ENCODE data around the gene ZFP92.

ZFP92 gene

DNA sequence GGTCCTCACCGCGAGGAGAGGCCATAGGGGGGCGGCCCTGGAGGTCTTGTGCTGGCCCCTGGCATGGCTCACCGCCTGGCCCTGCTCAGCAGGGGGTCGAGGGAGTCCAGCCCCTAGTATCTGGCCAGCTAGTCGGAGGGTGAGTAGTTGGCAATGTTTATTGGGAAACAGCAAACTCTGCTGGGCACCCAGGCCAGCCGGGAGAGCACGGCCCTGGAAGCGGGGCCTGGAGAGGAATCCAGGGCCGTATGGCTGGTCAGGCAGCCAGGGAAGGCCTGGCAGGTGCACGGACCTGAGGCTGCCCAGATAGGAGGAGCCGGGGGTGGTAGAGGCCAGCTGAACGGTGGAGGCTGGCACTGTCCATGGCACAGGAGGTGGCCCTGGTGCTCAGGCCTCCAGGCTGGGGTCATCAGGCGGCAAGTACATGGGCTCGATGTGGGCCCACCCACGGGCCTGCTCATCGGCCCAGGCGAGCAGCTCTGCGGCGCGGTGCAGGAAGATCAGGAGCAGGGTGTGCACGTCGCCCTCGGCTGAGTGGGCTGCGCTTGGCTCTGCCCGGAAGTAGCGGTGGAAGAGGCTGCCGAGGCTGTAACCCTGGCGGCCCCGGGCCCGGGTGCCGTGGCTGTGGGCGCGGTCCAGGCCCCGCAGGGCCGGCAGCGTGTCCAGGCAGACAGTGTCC is 33.2 kb downstream of the ZFP92 start:
- in situ Hi-C loops (cut with MboI; ENCODE audit: low sequenced_read_pairs): no loop called here
- Histone ChIP-seq H3K4me1 (no peaks in the 10 kb centered on the region), H3K27me3 (ENCODE audit: low read depth) (peaks cover 3% of the 10 kb centered on the region; the same call in 1 of the 2 replicates), H3K9me3 (no peaks in the 10 kb centered on the region), H3K4me3 (no peak overlapping the region), H3K36me3 (replicated peaks) (no peaks in the 10 kb centered on the region; the same call in 1 of the 2 replicates)
- no peak for DNase-seq (ENCODE audit: low spot score in 2 of 2)

DNA sequence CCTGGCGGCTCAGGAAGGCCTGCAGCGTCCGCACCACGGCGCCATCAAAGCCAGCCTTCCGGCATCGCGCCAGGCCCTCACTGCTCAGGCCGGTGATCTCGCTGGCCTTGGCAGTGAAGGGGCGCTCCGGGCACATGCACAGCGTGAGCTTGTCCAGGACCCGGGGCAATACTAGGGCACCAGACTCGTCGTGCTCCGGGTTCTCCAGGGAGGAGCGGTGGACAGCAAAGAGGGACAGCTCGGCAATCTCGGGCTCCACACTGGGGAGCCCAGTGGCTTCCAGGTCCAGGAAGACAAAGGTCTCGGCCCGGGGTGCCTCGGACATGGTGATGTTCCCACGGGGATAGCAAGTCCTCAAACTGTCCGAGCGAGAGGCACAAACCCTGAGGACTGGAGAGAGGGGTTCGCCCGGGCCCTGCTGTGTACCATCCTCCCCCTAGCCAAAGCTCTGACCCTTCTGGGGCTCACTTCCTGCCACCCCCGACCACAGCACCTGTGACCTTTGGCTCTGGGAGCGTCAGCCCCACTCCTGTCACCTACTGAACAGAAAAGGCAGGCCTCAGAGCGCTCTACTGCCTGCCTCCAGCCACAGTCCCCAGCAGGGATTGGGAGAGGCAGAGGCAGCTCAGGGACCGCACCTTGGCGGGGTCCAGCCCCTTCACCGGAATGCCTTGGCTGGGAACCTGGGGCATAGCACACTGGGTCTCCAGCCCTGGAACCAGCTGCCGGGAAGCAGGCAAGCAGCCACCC is 34.0 kb downstream of the ZFP92 start:
- Histone ChIP-seq H3K4me3 (no peak overlapping the region), H3K4me1 (no peaks in the 10 kb centered on the region), H3K27me3 (ENCODE audit: low read depth) (no peaks in the 10 kb centered on the region), H3K9me3 (no peaks in the 10 kb centered on the region), H3K36me3 (replicated peaks) (no peaks in the 10 kb centered on the region; the same call in 1 of the 2 replicates)
- in situ Hi-C loops (cut with MboI; ENCODE audit: low sequenced_read_pairs): no loop called here
- DNase-seq (ENCODE audit: low spot score in 2 of 2): no peak

DNA sequence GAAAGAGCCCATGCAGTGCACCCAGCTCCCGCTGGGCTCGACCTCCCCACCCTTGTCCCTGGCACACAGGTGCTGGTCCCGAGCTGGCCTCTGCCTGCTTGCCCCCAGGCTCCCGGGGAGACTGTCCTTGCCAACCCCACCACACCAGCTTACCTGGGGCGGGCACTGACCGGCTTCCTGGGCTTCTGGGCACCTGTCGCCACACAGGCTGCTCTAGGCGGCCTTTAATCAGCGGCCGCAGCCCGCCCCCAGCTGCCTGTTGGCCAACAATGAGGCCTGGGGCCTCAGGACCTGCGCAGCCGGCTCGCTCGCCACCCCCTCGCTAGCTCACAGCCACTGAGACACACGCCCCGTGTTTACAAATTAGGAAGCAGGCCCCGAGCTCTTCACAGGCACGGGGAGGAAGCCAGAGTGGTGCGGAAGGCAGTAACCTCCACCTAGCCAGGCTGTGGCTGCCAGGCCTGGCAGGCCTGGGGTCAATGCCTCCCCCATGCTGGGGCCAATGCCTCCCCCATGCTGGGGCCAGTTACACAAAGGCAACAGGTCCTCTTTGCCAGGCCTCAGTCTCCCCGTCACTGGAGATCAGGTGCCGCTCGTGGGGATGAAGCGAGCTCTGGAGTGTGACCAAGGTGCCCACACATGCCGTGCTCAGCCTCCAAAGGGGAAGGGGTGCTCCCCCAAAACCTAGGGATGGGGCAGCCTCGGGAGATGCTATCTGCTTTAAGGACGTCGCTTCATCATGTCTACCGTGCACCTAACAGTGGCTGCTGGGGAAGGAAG is 34.8 kb downstream of the ZFP92 start, which contains the start of gene TREX2:
TSS of gene TREX2 (minus strand) at position 201 of the 780 bp plus-strand sequence. CDS start 626 bp downstream, outside the sequence.
- no peak for DNase-seq (ENCODE audit: low spot score in 2 of 2)
- Histone ChIP-seq H3K4me3 (no peak within 1 kb of the TSS), H3K27me3 (ENCODE audit: low read depth) (no peaks in the 10 kb centered on the region), H3K36me3 (replicated peaks) (peaks cover 4% of the 10 kb centered on the region), H3K4me1 (no peaks in the 10 kb centered on the region), H3K9me3 (no peaks in the 10 kb centered on the region)
- in situ Hi-C loops (cut with MboI; ENCODE audit: low sequenced_read_pairs): no loop called here

DNA sequence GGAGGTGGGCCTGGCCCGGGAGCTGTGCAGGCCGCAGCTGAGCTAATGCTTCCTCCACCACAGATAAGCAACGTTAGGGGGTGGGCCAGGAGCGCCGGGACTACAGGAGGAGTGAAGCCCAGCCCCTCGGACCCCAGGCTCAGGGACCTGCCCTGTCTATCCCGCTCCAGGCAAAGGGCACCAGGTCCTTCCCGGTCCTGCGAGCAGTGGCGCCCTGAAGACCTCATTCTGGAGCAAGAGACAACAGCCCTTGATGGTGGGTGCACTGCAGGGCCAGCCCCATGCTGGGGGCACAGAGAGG is 35.3 kb downstream of the ZFP92 start:
- peaks cover 4% of the 10 kb centered on the region for H3K36me3 ChIP-seq (replicated peaks)
- no peaks in the 10 kb centered on the region for H3K4me1 ChIP-seq
- DNase-seq (ENCODE audit: low spot score in 2 of 2): no peak
- H3K9me3 ChIP-seq: no peaks in the 10 kb centered on the region
- in situ Hi-C loops (cut with MboI; ENCODE audit: low sequenced_read_pairs): no loop called here
- H3K4me3 ChIP-seq: no peak overlapping the region
- H3K27me3 ChIP-seq (ENCODE audit: low read depth): no peaks in the 10 kb centered on the region

DNA sequence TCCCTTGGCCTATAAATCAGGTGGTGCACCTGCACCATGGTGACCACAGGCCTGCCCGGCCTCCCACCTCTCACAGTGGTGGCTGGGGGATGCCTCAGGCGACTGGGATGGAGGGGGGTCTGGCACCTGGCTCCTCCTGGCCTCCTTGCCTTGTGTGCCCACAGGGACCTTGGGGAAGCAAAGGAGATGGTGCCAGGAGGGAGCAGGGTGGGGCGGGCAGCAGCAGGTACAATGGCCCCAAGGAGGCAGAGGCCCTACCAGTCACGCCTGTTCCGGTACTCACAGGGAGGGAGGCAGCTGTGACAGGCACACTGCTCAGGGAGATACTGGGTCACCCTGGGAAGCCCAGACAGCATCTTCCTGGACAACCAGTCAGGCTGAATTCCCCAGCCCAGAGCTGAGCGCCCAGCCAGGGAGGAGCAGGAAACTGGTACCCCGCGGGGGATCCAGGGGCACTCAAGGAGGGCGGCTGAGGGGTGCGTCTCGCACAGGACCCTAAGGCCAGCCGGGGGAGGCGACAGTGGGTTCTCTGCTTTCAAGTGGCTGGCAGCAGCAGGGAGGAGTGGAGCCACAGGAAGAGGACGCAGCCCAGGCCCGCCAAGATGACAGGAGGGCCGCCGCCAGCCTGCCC is 35.8 kb downstream of the ZFP92 start:
- DNase-seq (ENCODE audit: low spot score in 2 of 2): no peak

DNA sequence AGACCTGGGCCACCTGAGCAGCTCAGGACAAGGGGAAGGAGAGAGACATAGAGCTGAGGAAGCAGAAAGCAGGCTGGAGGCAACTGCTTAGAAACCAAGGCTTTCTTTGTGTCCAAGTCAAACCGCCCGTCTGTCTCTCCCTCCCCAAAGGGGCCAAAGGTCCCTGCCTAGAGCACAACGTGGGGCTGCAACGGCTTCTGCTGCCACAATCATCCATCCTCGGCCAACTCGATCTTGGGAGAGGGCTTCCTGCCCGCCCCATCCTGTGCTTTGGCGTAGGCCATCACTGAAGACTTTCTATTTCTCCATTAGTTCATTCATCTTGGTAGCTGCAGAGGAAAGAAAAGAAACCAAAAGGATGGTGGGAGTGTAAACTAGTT is 36.3 kb downstream of the ZFP92 start:
- in situ Hi-C loops (cut with MboI; ENCODE audit: low sequenced_read_pairs): no loop called here

More for the DNA sequence above, 35.8 kb downstream of the ZFP92 start:
- in situ Hi-C loops (cut with MboI; ENCODE audit: low sequenced_read_pairs): no loop called here
- no peak overlapping the region for H3K4me3 ChIP-seq
- no peaks in the 10 kb centered on the region for H3K4me1 ChIP-seq
- H3K36me3 ChIP-seq (replicated peaks): peaks cover 4% of the 10 kb centered on the region
- H3K9me3 ChIP-seq: no peaks in the 10 kb centered on the region
- no peaks in the 10 kb centered on the region for H3K27me3 ChIP-seq (ENCODE audit: low read depth)

DNA sequence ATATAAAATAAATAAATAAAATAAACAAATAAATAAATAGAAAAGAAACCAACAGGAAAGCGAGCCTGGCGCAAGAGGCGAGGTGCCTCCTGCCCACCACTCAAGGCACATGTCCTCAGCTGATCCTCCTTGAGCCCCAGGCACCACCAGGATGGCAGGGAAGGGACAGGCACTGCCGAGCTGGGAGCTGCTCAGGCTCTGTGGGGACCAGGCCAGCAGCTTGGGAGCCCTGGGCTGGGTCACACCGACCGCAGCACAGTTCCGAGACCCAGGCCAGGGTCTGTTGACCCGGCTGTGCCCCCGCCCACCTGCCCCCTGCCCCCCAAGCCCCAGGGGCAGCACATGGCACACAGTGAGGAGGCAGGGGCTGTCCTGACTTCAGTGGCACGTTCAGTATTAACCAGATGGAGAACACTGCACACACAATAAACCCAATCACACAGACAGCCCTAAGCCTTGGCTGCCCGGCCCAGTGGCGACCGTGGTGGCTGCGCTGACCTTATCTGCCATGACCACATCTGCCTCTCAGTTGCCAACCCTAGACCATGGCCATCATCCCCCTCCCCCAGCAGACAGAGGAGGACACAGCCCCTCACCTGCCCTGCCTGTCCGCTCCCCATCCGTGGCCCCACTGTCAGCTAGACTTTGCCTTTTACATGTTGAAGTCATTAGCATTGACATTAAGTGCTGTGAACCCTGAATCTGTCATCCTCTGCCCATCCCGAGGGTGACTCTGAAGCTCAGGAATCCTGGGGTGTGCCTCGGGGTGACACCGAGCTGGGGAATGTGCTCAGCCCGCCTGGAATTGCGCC is 37.5 kb downstream of the ZFP92 start:
- Histone ChIP-seq H3K4me1 (no peaks in the 10 kb centered on the region), H3K27me3 (ENCODE audit: low read depth) (no peaks in the 10 kb centered on the region), H3K9me3 (no peaks in the 10 kb centered on the region), H3K4me3 (no peak overlapping the region), H3K36me3 (replicated peaks) (peaks cover 4% of the 10 kb centered on the region)
- no peak for DNase-seq (ENCODE audit: low spot score in 2 of 2)
- in situ Hi-C loops (cut with MboI; ENCODE audit: low sequenced_read_pairs): no loop called here

More for the DNA sequence above, 36.3 kb downstream of the ZFP92 start:
- Histone ChIP-seq H3K4me1 (no peaks in the 10 kb centered on the region), H3K27me3 (ENCODE audit: low read depth) (no peaks in the 10 kb centered on the region), H3K9me3 (no peaks in the 10 kb centered on the region), H3K36me3 (replicated peaks) (peaks cover 4% of the 10 kb centered on the region), H3K4me3 (no peak overlapping the region)
- no peak for DNase-seq (ENCODE audit: low spot score in 2 of 2)

DNA sequence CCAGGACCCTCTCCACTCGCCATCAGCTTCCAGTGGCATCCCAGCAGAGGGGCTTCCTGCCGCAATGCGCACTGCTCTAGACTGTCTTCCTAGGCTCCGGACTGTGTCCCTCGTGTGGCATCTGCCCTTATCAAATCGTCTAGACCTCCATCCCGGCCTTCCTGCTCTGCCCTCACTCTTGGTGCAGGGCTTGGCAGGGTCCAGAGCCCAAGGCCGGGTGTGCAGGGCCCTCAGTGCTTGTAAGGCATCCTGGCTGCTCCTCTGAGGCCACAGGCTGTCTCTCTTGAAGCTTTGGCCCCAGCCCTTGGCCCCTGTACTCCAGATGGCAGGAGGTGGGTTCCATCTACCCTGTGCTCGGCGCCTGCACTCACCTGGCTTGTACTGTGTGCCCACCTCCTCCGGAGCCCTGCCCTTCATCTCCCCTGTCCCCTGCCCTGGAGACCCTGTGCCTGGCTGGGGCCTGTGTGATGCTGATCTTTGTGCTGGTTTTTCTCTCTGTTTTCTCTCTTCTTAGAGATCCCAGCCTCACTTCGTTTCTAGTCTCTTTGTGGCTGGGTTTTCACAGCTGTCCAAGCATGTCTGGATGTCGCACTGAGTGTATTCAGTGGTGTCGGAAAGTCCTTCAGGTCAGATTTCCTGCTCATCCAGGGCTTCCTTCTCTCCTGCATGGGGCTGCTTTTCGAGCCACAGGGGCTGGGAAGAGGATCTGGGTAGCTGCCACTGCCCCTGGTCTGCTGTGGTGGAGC is 38.3 kb downstream of the ZFP92 start:
- in situ Hi-C loops (cut with MboI; ENCODE audit: low sequenced_read_pairs): no loop called here
- no peaks in the 10 kb centered on the region for H3K4me1 ChIP-seq
- H3K4me3 ChIP-seq: no peak overlapping the region
- DNase-seq (ENCODE audit: low spot score in 2 of 2): no peak
- H3K27me3 ChIP-seq (ENCODE audit: low read depth): no peaks in the 10 kb centered on the region
- peaks cover 4% of the 10 kb centered on the region for H3K36me3 ChIP-seq (replicated peaks)
- no peaks in the 10 kb centered on the region for H3K9me3 ChIP-seq

DNA sequence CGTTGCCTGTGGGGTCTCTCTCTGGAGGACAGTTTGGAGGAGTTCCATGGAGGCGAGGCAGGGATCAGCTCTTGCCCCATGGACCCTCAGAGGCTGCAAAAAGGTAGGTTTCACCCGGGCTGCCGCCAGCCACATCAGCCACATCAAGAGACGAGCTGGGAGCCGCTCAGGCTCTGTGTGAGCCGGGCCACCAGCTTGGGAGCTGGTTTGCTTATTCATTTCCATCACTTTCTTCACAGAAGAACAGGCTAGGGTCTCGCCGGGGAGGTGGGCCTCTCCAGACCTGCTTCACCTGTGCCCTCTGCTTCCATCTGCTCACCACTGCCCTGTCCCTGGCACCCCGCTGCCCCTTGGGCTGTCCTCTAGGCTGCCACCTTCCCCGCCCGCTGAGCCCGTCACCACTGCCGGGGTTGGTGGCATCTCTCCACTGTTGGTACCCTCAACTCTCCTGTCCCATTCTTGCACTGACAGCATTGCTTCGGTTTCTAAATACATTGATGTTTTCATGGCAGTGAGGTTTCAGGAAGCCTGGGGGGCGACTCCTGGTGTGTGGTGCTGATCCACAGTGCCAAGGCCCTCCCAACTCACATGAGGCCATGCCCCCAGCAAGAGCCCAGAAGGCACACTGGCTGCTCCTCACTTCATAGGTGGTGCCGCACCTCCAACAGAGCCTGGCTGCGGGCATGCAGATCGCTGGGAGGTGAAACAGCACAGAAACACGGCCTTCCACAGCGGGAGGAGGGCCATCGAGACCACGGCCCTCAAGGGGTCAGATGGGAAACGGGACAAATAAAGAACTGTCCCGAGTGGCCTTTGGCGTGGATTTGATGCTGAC is 39.1 kb downstream of the ZFP92 start:
- no peaks in the 10 kb centered on the region for H3K9me3 ChIP-seq
- H3K4me3 ChIP-seq: no peak overlapping the region
- no peaks in the 10 kb centered on the region for H3K27me3 ChIP-seq (ENCODE audit: low read depth)
- peaks cover 4% of the 10 kb centered on the region for H3K36me3 ChIP-seq (replicated peaks)
- DNase-seq (ENCODE audit: low spot score in 2 of 2): no peak
- no peaks in the 10 kb centered on the region for H3K4me1 ChIP-seq
- in situ Hi-C loops (cut with MboI; ENCODE audit: low sequenced_read_pairs): no loop called here

DNA sequence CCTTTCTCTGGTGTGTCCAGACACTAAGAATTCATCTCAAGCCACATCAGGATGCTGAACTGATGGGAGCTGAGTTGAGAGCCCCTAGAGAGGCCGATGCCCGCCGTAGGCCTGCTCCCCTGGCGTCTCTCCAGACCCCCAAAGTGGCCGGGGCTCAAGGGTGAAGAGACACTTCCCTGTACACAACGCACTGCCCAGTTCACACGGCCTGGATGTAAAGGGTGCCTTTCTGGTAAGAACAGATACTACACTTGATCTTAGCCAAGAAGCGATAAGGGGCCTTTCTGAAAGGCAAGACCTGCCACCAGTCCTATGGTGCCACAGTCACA is 39.6 kb downstream of the ZFP92 start:
- DNase-seq (ENCODE audit: low spot score in 2 of 2): no peak
- H3K9me3 ChIP-seq: no peaks in the 10 kb centered on the region
- in situ Hi-C loops (cut with MboI; ENCODE audit: low sequenced_read_pairs): no loop called here
- no peak overlapping the region for H3K4me3 ChIP-seq
- peaks cover 4% of the 10 kb centered on the region for H3K36me3 ChIP-seq (replicated peaks)
- no peaks in the 10 kb centered on the region for H3K4me1 ChIP-seq
- no peaks in the 10 kb centered on the region for H3K27me3 ChIP-seq (ENCODE audit: low read depth)

DNA sequence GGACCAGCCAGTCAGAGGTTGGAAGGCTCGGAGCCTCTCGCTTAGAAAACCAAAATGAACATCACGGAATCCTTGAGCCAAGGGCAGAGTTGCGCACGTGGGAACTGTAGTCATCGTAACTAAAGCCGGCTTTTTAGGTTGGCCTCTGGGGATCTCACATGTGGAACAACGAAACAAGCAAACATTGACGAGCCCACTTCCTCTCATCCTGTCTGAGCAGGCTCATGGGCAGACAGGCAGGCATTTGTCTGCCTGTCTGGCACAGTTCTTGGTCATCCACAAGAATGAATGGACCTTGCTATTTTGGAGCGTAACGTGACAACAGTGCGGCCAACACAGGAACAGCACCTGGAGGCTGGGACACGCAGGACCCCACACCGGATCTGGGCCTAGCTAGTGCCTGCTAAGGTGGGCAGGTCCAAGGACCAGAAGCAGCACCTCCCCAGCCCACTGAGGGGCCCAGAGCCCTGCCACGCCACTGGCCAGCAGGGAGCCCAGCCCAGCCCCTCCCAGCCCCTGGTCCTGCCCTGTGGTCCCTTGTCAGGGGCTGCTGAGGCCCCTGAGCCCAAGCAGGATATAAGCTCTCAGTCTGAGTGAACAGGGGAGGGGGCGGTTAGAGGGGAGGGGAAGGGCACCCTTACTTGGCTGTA is 43.8 kb downstream of the ZFP92 start:
- no peaks in the 10 kb centered on the region for H3K27me3 ChIP-seq (ENCODE audit: low read depth)
- in situ Hi-C loops (cut with MboI; ENCODE audit: low sequenced_read_pairs): no loop called here
- H3K4me3 ChIP-seq: no peak overlapping the region
- DNase-seq (ENCODE audit: low spot score in 2 of 2): no peak
- H3K4me1 ChIP-seq: no peaks in the 10 kb centered on the region
- H3K36me3 ChIP-seq (replicated peaks): peaks cover 16% of the 10 kb centered on the region
- H3K9me3 ChIP-seq: no peaks in the 10 kb centered on the region

DNA sequence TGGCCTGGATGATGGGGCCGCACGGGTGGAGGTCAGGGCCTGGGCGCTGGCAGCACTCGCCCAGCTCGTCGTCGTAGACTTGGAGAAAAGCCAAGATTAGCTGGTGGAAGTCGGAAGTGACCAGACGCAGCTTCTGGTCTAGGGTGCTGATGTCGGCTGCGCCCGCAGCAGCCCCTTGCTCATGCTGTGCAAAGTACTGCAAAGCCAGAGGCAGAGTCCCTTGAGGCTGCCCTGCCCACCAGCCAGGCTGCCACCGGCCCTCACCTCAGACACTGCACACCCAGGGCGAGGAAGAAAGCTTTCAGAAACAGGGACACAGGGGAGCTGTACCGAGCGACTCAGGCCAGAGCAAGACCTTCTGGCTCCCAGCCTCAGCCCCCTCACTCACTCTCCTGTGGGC is 44.3 kb downstream of the ZFP92 start:
- H3K4me1 ChIP-seq: no peaks in the 10 kb centered on the region
- no peak overlapping the region for H3K4me3 ChIP-seq
- H3K36me3 ChIP-seq (replicated peaks): peaks cover 20% of the 10 kb centered on the region
- H3K9me3 ChIP-seq: no peaks in the 10 kb centered on the region
- DNase-seq (ENCODE audit: low spot score in 2 of 2): no peak
- no peaks in the 10 kb centered on the region for H3K27me3 ChIP-seq (ENCODE audit: low read depth)
- in situ Hi-C loops (cut with MboI; ENCODE audit: low sequenced_read_pairs): no loop called here

Data from HAP-1 (cell line).